Natural killer cell (primary cell): ENCODE results near the gene GRIK5. TPM values are rescaled to one million over a fixed set of nuclear protein-coding genes. Genes with fewer than 3 reads are reported as not detected.
"Not testable (repeated sequence)": the region's sequence is repeated elsewhere in the genome, so short reads cannot be mapped to it uniquely, and the experiment has no call there.

Experiments
- ATAC-seq, 3 donors: fragments of 150-1000 bp in 2 of 3; fragments of 200-7000 bp in 1 of 3; cut with Tn5 transposase; 1 replicate in 1 of 3; 2 replicates in 2 of 3; pipeline ENCODE4 v1.10.0; 2021; ENCODE audit warnings: mild to moderate bottlenecking in 2 of 3, moderate library complexity in 2 of 3
- DNase-seq, 2 donors: peaks; one replicate each; pipeline versions ENCODE4 v3.0.0 to v3.0.0-alpha.2; 2013 to 2021; ENCODE audit warnings: mixed read lengths in 1 of 2
- H3K27ac ChIP-seq: one replicate; pipeline ENCODE4 v1.5.1; 2013; ENCODE audit warnings: mild to moderate bottlenecking, low read length
- H3K27me3 ChIP-seq: one replicate; pipeline ENCODE4 v1.6.1; 2013; ENCODE audit warnings: low read length; ENCODE audit not compliant: control insufficient read depth, insufficient read depth
- H3K36me3 ChIP-seq: one replicate; pipeline ENCODE4 v1.6.1; 2013; ENCODE audit warnings: low read length; ENCODE audit not compliant: control insufficient read depth, insufficient read depth
- H3K4me1 ChIP-seq: one replicate; pipeline ENCODE4 v1.6.1; 2013; ENCODE audit warnings: low read length; ENCODE audit not compliant: control insufficient read depth, insufficient read depth
- H3K4me3 ChIP-seq: one replicate; pipeline ENCODE4 v1.5.1; 2013; ENCODE audit warnings: low read length
- H3K9me3 ChIP-seq: one replicate; pipeline ENCODE4 v1.6.1; 2013; ENCODE audit warnings: low read length; ENCODE audit not compliant: control insufficient read depth, insufficient read depth
- H3K27ac Mint-ChIP-seq, 2 donors: one replicate each; pipeline ENCODE4 v1.8.0; 2022; ENCODE audit warnings: mild to moderate bottlenecking in 2 of 2, mixed read lengths in 2 of 2, moderate library complexity in 1 of 2
- H3K27me3 Mint-ChIP-seq, 2 donors: one replicate each; pipeline ENCODE4 v1.8.0; 2022; ENCODE audit warnings: low read depth in 2 of 2, mixed read lengths in 2 of 2
- H3K36me3 Mint-ChIP-seq: one replicate; pipeline ENCODE4 v1.8.0; 2022; ENCODE audit warnings: mixed read lengths
- H3K4me1 Mint-ChIP-seq, 2 donors: one replicate each; pipeline ENCODE4 v1.8.0; 2022; ENCODE audit warnings: mixed read lengths in 2 of 2
- H3K4me3 Mint-ChIP-seq: one replicate; pipeline ENCODE4 v1.8.0; 2022; ENCODE audit warnings: mild to moderate bottlenecking, moderate library complexity, mixed read lengths
- H3K9me3 Mint-ChIP-seq, 2 donors: one replicate each; pipeline ENCODE4 v1.8.0; 2022; ENCODE audit warnings: mixed read lengths in 2 of 2
- WGBS: methylation state at CpG from one replicate; pipeline ENCODE4 v1.1.7; 2013; ENCODE audit warnings: missing lambda C conversion rate; ENCODE audit not compliant: insufficient coverage; 5-methylcytosine and 5-hydroxymethylcytosine counted together
- intact Hi-C: fragments of 100-400 bp; cut with micrococcal nuclease; formaldehyde crosslinking; loops from one replicate; pipeline ENCODE4 v1.14.2; 2022
- total RNA-seq, 4 donors: library from RNA; stranded (reverse); fragments of 120-200 nt in 1 of 4; gene quantifications; one replicate each; pipeline versions ENCODE4 v1.2.3 to v1.2.4, GENCODE V29; 2013 to 2022
- TF ChIP-seq, protein P1 (sequence below): fragments of 200-600 bp; IDR thresholded peaks from one replicate; pipeline ENCODE4 v1.8.0; 2022; ENCODE audit warnings: antibody characterized with exemption

Gene GRIK5
- total RNA-seq, 3 donors from 2014 or later (not counting 1 experiment from before 2014, with no cell fraction given): 0.31 to 2.1 TPM; not detected in 1

- TF ChIP-seq, protein P1, sequence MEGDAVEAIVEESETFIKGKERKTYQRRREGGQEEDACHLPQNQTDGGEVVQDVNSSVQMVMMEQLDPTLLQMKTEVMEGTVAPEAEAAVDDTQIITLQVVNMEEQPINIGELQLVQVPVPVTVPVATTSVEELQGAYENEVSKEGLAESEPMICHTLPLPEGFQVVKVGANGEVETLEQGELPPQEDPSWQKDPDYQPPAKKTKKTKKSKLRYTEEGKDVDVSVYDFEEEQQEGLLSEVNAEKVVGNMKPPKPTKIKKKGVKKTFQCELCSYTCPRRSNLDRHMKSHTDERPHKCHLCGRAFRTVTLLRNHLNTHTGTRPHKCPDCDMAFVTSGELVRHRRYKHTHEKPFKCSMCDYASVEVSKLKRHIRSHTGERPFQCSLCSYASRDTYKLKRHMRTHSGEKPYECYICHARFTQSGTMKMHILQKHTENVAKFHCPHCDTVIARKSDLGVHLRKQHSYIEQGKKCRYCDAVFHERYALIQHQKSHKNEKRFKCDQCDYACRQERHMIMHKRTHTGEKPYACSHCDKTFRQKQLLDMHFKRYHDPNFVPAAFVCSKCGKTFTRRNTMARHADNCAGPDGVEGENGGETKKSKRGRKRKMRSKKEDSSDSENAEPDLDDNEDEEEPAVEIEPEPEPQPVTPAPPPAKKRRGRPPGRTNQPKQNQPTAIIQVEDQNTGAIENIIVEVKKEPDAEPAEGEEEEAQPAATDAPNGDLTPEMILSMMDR: no peak
- Histone ChIP-seq H3K36me3 (no peaks in the 10 kb centered on the region), H3K27me3 (no peaks in the 10 kb centered on the region), H3K9me3 (no peaks in the 10 kb centered on the region), H3K4me3 (no peak overlapping the region), H3K27ac (no peak overlapping the region), H3K4me1 (no peaks in the 10 kb centered on the region)
- ATAC-seq (no peak), DNase-seq (no peak)
- intact Hi-C loops: no loop called here
- 87% methylated on average over 6 of the region's 8 CpGs for WGBS
- Mint-ChIP-seq H3K4me1 (no peaks in the 10 kb centered on the region), H3K4me3 (no peak overlapping the region), H3K27ac (no peak overlapping the region), H3K36me3 (no peaks in the 10 kb centered on the region), H3K9me3 (no peaks in the 10 kb centered on the region), H3K27me3 (peaks cover 0 to 3% of the 10 kb centered on the region in 2 donors)
Measured at GRCh38 chr19:42017040-42017439, 53.0 kb downstream of the GRIK5 start.

GRCh38 chr19:42012747-42013146, 57.3 kb downstream of the GRIK5 start:
- H3K36me3 ChIP-seq, intact Hi-C loops: not testable (repeated sequence)
- 100% methylated on average over 2 of the region's 3 CpGs for WGBS

DNA sequence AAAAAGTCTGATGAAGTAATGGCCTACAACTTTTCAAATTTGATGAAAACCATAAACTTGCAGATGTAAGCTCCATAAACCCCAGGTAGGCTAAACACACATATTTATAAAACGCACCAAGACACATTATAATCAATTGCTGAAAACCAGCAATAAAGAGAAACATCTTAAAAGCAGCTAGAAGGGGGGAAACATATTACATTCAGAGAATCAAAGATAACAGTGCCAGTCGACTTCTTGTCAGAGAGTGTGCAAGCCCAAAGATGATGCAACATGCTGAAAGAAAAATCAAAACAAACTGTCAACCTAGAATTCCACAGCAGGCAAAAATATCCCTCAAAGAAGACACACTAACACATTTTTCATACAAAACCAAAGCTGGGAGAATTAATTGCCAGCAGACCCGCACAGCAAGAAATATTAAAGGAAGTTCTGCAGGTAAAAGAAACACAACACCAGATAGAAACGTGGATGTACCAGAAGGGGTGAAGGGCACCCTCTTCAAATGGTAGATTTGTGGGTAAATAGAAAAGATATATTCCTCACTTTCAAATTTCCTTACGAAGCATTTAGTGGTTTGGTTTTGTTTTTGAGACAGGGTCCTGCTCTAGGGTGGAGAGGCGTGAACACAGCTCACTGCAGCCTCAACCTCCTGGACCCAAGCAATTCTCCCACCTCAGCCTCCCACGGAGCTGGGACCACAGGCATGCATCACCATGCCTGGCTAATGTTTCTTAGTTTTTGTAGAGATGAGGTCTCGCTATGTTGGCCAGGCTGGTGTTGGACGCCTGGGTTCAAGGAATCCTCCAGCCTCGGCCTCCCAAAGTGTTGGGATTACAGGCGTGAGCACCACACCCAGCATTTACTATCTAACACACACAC, 59.5 kb downstream of the GRIK5 start:
- 83% methylated on average over 8 of the region's 11 CpGs for WGBS
- no peaks in the 10 kb centered on the region for H3K4me1 ChIP-seq
- no peaks in the 10 kb centered on the region for H3K4me1 Mint-ChIP-seq
- DNase-seq (no peak), ATAC-seq (no peak)
- H3K27ac ChIP-seq: no peak overlapping the region
- H3K9me3 Mint-ChIP-seq: no peaks in the 10 kb centered on the region
- no peaks in the 10 kb centered on the region for H3K9me3 ChIP-seq
- peaks cover 6 to 9% of the 10 kb centered on the region in 2 donors for H3K27me3 Mint-ChIP-seq
- H3K27me3 ChIP-seq: no peaks in the 10 kb centered on the region
- H3K4me3 Mint-ChIP-seq: no peak overlapping the region
- H3K36me3 Mint-ChIP-seq: no peaks in the 10 kb centered on the region
- TF ChIP-seq, protein P1: no peak
- no peaks in the 10 kb centered on the region for H3K36me3 ChIP-seq
- intact Hi-C loops: no loop called here
- H3K27ac Mint-ChIP-seq: no peak overlapping the region
- no peak overlapping the region for H3K4me3 ChIP-seq

More at GRCh38 chr19:42012747-42013146, 57.3 kb downstream of the GRIK5 start:
- H3K4me1 ChIP-seq, H3K4me3 ChIP-seq, H3K9me3 Mint-ChIP-seq, DNase-seq, H3K27ac Mint-ChIP-seq, H3K4me1 Mint-ChIP-seq, H3K27me3 ChIP-seq, ATAC-seq, H3K27ac ChIP-seq, H3K36me3 Mint-ChIP-seq, H3K27me3 Mint-ChIP-seq, H3K9me3 ChIP-seq, H3K4me3 Mint-ChIP-seq: not testable (repeated sequence)

- peaks cover 22% of the 10 kb centered on the region in 2 donors for H3K27me3 Mint-ChIP-seq
- H3K4me3 Mint-ChIP-seq: no peak overlapping the region
- Histone ChIP-seq H3K36me3 (no peaks in the 10 kb centered on the region), H3K27me3 (no peaks in the 10 kb centered on the region), H3K27ac (no peak overlapping the region), H3K4me1 (no peaks in the 10 kb centered on the region), H3K9me3 (no peaks in the 10 kb centered on the region), H3K4me3 (no peak overlapping the region)
- TF ChIP-seq, protein P1: no peak
- WGBS: 90% methylated on average over 13 of the region's 13 CpGs
- H3K9me3 Mint-ChIP-seq: no peaks in the 10 kb centered on the region
- H3K4me1 Mint-ChIP-seq: no peaks in the 10 kb centered on the region
- DNase-seq (no peak), ATAC-seq (no peak)
- intact Hi-C loops: no loop called here
- H3K27ac Mint-ChIP-seq: no peak overlapping the region
- H3K36me3 Mint-ChIP-seq: no peaks in the 10 kb centered on the region
Measured at GRCh38 chr19:42006569-42006968, 63.4 kb downstream of the GRIK5 start.
